ENCODE data around the gene SPINT4.

- TF ChIP-seq, protein P1, sequence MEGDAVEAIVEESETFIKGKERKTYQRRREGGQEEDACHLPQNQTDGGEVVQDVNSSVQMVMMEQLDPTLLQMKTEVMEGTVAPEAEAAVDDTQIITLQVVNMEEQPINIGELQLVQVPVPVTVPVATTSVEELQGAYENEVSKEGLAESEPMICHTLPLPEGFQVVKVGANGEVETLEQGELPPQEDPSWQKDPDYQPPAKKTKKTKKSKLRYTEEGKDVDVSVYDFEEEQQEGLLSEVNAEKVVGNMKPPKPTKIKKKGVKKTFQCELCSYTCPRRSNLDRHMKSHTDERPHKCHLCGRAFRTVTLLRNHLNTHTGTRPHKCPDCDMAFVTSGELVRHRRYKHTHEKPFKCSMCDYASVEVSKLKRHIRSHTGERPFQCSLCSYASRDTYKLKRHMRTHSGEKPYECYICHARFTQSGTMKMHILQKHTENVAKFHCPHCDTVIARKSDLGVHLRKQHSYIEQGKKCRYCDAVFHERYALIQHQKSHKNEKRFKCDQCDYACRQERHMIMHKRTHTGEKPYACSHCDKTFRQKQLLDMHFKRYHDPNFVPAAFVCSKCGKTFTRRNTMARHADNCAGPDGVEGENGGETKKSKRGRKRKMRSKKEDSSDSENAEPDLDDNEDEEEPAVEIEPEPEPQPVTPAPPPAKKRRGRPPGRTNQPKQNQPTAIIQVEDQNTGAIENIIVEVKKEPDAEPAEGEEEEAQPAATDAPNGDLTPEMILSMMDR (IDR thresholded peaks at IDR 0.05; ENCODE audit: low read depth, low read length, missing input control) = no peak
- TF ChIP-seq TAF1 (conservative IDR thresholded peaks at IDR 0.05) (no peak), RAD21 (IDR thresholded peaks at IDR 0.05) (no peak), GABPA (IDR thresholded peaks at IDR 0.05 in 1 of 2, conservative IDR thresholded peaks at IDR 0.05 in 1 of 2) (no peak)
- TF ChIP-seq, protein P2, sequence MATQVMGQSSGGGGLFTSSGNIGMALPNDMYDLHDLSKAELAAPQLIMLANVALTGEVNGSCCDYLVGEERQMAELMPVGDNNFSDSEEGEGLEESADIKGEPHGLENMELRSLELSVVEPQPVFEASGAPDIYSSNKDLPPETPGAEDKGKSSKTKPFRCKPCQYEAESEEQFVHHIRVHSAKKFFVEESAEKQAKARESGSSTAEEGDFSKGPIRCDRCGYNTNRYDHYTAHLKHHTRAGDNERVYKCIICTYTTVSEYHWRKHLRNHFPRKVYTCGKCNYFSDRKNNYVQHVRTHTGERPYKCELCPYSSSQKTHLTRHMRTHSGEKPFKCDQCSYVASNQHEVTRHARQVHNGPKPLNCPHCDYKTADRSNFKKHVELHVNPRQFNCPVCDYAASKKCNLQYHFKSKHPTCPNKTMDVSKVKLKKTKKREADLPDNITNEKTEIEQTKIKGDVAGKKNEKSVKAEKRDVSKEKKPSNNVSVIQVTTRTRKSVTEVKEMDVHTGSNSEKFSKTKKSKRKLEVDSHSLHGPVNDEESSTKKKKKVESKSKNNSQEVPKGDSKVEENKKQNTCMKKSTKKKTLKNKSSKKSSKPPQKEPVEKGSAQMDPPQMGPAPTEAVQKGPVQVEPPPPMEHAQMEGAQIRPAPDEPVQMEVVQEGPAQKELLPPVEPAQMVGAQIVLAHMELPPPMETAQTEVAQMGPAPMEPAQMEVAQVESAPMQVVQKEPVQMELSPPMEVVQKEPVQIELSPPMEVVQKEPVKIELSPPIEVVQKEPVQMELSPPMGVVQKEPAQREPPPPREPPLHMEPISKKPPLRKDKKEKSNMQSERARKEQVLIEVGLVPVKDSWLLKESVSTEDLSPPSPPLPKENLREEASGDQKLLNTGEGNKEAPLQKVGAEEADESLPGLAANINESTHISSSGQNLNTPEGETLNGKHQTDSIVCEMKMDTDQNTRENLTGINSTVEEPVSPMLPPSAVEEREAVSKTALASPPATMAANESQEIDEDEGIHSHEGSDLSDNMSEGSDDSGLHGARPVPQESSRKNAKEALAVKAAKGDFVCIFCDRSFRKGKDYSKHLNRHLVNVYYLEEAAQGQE (IDR thresholded peaks at IDR 0.05) = no peak
- TF ChIP-seq, protein P3, sequence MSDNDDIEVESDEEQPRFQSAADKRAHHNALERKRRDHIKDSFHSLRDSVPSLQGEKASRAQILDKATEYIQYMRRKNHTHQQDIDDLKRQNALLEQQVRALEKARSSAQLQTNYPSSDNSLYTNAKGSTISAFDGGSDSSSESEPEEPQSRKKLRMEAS (IDR thresholded peaks at IDR 0.05) = no peak
These were observed 49.4 kb upstream of the SPINT4 start for GRCh38 chr20:45672765-45673164.
